ENCODE data around the gene RFX7. TPM values are rescaled to one million over a fixed set of nuclear protein-coding genes. Genes with fewer than 3 reads are reported as not detected.

The RFX7 gene
- total and polyA plus RNA-seq, 2 of the 4 experiments (the other 2 are of a cell fraction) = 4.1 to 10.6 TPM

DNA sequence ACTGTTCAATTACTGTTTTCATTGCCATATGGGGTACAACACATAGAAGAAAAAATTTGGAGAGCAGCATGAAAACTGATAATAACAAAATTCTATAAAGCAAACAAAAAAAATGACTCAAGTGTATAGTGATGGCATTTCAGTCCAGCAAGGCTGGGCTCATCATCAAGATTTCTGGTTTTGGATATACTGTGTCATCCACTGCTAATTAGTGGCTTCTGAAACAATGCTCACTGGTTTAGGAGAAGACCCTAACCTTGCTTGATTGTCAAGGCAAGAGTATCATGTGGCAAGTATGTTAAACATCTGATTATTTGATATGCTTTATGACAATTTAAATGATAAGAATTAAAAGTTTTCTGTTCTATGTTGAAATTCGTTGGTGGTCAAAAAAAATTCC is 96.9 kb downstream of the RFX7 start:
- no peak overlapping the region for H3K14ac ChIP-seq (replicated peaks; ENCODE audit: low read depth, low read length)
- peak; percentile 37 for DNase-seq
- H2AFZ ChIP-seq (replicated peaks; ENCODE audit: low read length, poor library complexity) = no peak overlapping the region
- no peak overlapping the region for H2AK9ac ChIP-seq (replicated peaks; ENCODE audit: low read depth, low read length, poor library complexity)
- no peak overlapping the region for H3K4me3 ChIP-seq (ENCODE audit: insufficient read depth, low read depth, low read length)
- no peak overlapping the region for H3K23ac ChIP-seq (ENCODE audit: low read depth, low read length)
- no peak overlapping the region; the same call in 1 of the 2 replicates for H2AK5ac ChIP-seq (ENCODE audit: low read depth, low read length)
- H4K8ac ChIP-seq (ENCODE audit: low read depth in 2 of 2, low read length in 2 of 2) = no peak overlapping the region
- peaks cover 23% of the 10 kb centered on the region for H4K20me1 ChIP-seq (ENCODE audit: insufficient read depth, low read length)
- H2BK20ac ChIP-seq (ENCODE audit: low read depth, low read length) = no peak overlapping the region
- H3K18ac ChIP-seq (ENCODE audit: low read depth, low read length) = no peak overlapping the region
- 0 out of 2 replicates have a peak, but pooled peaks cover 4% of the 10 kb centered on the region for H3K36me3 ChIP-seq (ENCODE audit: control insufficient read depth, insufficient read depth, low read length)
- CTCF ChIA-PET = no interaction called here
- no CpG with 5 or more reads among the region's 1 CpG for WGBS, 2 experiments (ENCODE audit: extremely low coverage in 2 of 2, insufficient read length in 1 of 2)
- H3K9me3 ChIP-seq (ENCODE audit: control insufficient read depth, insufficient read depth, low read length) = 0 out of 2 replicates have a peak, but pooled peaks cover 2% of the 10 kb centered on the region
- no TSS peak for BruUV-seq (replicated peaks)
- no peak overlapping the region for H2BK120ac ChIP-seq (ENCODE audit: low read depth, low read length)
- POLR2A ChIA-PET (ENCODE audit: unreplicated experiment) = no interaction called here
- H2BK15ac ChIP-seq (ENCODE audit: low read depth, low read length) = no peak overlapping the region
- no peak overlapping the region for H3K27ac ChIP-seq (ENCODE audit: insufficient read depth, low read length)
- TF ChIP-seq MAZ (IDR thresholded peaks at IDR 0.05; ENCODE audit: borderline replicate concordance, low read depth, low read length) (no peak), FOS (IDR thresholded peaks at IDR 0.05; ENCODE audit: low read depth, low read length) (no peak)
- no peak overlapping the region for H3K4me2 ChIP-seq (ENCODE audit: low read depth, low read length)
- dilution Hi-C loops (cut with HindIII; ENCODE audit: low sequenced_read_pairs, unreplicated experiment) (no loop called here), in situ Hi-C loops (cut with MboI; ENCODE audit: low sequenced_read_pairs) (no loop called here), intact Hi-C loops (cut with micrococcal nuclease) (loop anchor here (5.0 kb wide), 2 partner anchors 96 to 281 kb away; partner anchors contain the start of gene RFX7)
- no peak overlapping the region for H4K5ac ChIP-seq (ENCODE audit: low read depth, low read length)
- H3K4ac ChIP-seq (ENCODE audit: low read depth, low read length) = no peak overlapping the region
- peak; percentile 47 for ATAC-seq (ENCODE audit: low read depth)
- H3K27me3 ChIP-seq (ENCODE audit: control insufficient read depth, insufficient read depth, low read length) = no peaks in the 10 kb centered on the region
- no peak overlapping the region for H3K56ac ChIP-seq (ENCODE audit: extremely low read depth, insufficient read depth, low read length)
- 0 out of 2 replicates have a peak, but pooled peaks cover 3% of the 10 kb centered on the region for H3K4me1 ChIP-seq (ENCODE audit: control insufficient read depth, insufficient read depth, low read length)
- H4K91ac ChIP-seq (ENCODE audit: insufficient read depth, low read depth, low read length) = no peak overlapping the region
- peak overlapping the region; percentile 45 for H2BK5ac ChIP-seq (ENCODE audit: low read depth, low read length, poor library complexity, severe bottlenecking)
- no peak overlapping the region for H3K9ac ChIP-seq (ENCODE audit: low read depth, low read length)
- peaks cover 2% of the 10 kb centered on the region; the same call in 1 of the 2 replicates for H3K9me1 ChIP-seq (ENCODE audit: insufficient read depth, low read length)
- peaks cover 30 to 39% of the 10 kb centered on the region in 2 experiments for H3K79me1 ChIP-seq (ENCODE audit: low read depth in 1 of 2, low read length in 2 of 2)
